DMS 273 treated with DMSO at 0.1 percent for 48 hours (cell line): Measurements from ENCODE around the gene STEEP1.

ENCODE experiments used
- DNase-seq: peaks from one replicate; lab custom pipeline; 2025; lab: John Stamatoyannopoulos, UW

Gene STEEP1

DNA sequence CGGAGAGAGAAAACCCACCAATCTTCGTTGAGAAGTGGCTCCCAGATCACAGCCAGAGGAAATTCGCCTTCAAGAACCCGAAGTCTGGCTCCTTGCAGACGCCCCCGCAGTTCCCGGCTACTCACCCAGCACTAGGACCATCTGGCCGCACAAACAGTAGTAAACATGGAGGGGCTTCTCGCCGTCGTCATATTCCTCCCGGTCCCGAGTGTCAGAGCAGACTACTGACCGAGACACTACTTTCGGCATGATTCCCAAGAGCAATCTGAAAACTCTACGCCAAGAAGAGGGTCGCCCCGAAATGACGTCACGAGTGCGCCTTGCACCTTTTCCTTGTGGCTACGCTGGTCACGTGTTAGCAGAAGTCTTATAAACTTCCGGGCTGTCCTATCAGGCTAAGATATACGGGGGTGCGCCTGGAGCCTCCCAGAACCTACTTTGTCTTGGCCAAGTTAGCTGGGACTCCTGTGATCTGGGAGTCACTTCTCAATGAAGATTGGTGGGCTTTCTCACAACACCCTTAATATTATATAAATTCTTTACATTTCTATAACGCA lies at the start of gene STEEP1:
TSS of gene STEEP1 (minus strand) at position 303 of the 557 bp plus-strand sequence. CDS start at position 249, 54 bp downstream.
- peak; percentile 94 for DNase-seq

- no peak for DNase-seq
These were observed 49.6 kb upstream of the STEEP1 start for GRCh38 chrX:119614776-119615175.

- no peak for DNase-seq
These were observed 41.8 kb upstream of the STEEP1 start for GRCh38 chrX:119607018-119607389.

DNA sequence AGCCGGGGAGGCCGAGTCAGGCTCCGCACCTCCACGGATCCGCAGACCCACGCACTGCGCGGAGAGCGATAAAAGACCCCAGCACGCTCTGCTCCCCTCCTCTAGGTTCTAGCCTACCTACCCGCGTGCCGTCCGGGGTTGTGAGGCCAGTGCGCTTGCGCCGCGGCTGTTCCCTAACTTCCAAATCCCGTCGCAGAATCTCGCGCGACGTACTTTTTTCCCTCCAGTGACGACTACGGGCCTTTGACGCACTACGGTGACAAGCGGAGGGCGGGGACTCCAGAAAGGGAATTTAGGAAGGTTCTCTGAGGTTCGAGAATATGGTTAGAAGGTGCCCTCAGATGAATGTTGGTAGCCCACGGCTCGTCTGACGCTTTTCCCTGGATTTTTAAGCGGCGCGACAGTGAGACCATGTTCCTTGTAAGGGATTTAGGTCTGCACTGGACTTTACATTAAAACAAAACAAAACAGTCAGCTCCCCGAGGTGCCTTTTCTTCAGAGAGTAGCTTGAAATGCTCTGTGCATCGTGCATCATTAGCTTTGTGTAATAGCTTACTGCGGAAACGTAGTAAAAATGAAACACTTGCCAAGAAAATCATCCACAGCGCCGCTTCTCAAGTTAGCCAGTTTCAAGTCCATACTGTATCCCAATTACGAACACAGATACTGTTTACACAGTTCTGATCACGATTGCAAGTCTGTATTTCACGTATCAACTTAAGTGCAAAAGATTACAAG lies 41.2 kb upstream of the STEEP1 start, which contains the start of gene NKRF:
TSS of gene NKRF (minus strand) at position 145 of the 738 bp plus-strand sequence.
- peak; percentile 74 for DNase-seq

- no peak for DNase-seq
These were observed 40.5 kb upstream of the STEEP1 start for GRCh38 chrX:119605464-119606279.

- no peak for DNase-seq
These were observed 39.7 kb upstream of the STEEP1 start for GRCh38 chrX:119604766-119605463.

GRCh38 chrX:119602701-119603255 lies 37.6 kb upstream of the STEEP1 start:
- DNase-seq, result no peak

DNA sequence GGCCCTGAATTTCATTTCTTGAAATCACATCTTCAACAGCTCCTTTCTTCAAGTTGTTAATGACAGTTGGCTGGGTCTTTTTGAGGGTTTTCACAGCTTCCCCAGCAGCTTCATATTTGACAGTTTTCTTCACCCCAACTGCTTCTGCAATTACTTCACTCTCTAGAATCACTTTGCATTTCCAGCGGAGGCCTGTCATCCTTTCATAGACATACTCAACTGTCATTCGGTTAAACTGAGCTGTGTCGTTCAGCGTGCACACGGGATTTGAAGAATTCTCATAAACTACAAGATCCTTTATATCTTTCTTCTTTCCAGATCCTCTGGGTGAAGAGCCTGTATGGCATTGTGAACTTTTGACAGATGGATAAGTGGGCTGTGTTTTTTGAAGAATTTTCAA lies 24.6 kb upstream of the STEEP1 start:
- no peak for DNase-seq

GRCh38 chrX:119583431-119584059 lies 18.3 kb upstream of the STEEP1 start:
- DNase-seq, result no peak

GRCh38 chrX:119579414-119579813 lies 14.2 kb upstream of the STEEP1 start:
- no peak for DNase-seq

DNA sequence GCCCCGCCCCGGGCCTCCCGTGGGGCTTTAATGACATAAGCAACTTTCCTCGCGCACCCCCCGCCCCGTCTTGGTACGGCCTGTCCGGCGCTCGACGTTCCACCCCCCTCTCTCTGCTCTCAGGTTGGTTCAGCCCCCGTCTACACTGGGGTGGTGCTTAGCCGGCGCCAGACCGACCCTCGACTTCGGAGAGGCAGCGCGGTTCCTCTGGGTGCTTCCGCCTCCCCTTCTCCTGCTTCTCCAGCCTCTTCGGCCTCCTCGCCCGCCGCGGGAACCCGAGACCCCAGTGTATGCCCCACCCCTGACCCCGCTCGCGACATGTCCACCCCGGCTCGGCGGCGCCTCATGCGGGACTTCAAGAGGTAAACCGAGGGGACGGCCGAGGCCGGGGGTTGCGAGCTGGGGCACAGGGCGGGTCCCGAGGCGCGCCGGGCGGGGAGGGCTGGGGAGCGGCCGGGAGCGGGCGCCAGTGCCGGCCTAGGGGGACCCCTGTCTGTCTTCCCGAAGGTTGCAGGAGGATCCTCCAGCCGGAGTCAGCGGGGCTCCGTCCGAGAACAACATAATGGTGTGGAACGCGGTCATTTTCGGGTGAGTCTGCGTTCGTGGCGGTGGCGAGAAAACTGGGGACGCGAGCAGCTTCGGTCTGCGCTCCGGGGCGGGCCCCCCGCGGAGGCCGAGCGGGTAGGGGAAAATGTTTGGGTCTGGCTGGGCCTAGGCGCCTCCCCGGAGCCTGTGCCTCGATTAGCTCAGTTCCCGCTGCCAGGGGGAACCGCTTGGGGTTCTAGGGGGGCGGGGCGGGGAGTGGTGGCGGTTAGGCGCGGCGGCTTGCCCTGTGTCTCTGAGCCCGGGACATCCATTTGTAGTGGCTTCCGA lies 9.4 kb upstream of the STEEP1 start, which contains the start of gene UBE2A:
TSS of gene UBE2A (plus strand) at position 170 of the 873 bp plus-strand sequence. CDS start at position 319, 149 bp downstream.
- DNase-seq, result peak; percentile 81

DNA sequence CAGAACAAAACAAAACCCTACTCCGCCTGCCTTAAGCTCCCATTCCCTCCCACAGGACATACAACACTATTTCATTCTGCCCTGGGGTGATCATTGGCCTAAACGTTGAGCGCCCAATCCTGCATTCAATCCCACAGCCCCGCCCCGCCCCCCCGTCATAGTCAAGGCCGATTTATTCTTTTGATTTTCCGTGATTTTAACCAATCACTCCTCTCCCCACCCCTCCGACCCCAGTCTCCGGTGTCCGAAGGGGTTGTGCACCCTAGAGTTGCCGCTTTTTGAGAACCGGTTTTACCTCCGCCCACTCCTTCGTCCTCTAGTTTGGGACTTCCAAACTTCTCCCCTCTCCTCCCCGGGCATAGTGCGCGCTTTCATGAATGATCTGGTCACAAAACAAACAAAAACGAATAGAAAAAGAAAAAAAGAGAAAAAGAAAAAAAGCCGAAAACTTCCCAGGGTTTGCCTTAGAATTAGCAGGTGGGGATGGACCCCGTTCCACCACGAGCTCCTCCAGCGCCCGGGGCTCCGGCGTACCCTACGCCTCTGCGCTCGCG lies 8.7 kb upstream of the STEEP1 start:
- peak; percentile 42 for DNase-seq

GRCh38 chrX:119573222-119573621 lies 8.0 kb upstream of the STEEP1 start:
- DNase-seq, result no peak

DNA sequence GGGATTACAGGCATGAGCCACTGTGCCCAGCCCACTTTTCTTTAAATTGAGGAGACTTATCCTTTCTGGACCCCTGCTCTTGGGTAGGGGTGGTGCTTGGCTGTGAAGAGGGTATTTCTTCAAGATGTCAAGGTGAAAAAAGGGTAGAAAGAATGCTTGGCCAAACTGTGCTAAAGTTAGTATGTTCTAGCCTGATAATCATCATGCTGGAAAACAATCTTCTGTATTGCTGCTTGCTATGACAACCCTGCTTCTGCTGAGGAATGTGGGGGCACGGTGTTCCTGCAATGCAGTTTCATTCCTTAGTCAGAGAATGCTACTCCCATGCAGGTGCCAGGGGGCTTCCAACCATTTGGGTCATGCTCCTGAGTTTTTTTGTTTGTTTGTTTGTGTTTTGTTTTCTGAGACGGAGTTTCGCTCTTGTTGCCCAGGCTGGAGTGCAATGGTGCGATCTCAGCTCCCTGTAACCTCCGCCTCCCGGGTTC lies 5.2 kb upstream of the STEEP1 start:
- no peak for DNase-seq

DNA sequence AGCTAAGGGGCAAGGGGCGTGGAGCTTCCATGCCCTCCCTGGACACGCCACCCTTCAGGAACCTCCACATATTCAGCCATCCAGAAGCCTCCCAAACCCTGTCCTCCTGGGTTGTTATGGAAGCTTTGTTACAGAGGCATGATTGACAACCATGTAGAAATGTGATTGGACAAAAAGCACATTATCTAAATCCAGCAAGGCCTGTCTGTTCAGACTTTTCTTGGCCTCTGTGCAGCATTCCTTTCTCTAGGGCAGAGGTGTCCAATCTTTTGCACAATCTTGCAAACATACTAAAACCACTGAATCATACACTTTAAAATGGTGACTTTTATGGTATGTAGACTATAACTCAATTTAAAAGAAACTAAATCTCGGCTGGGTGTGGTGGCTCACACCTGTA lies 12.7 kb downstream of the STEEP1 start:
- DNase-seq, result no peak

DNA sequence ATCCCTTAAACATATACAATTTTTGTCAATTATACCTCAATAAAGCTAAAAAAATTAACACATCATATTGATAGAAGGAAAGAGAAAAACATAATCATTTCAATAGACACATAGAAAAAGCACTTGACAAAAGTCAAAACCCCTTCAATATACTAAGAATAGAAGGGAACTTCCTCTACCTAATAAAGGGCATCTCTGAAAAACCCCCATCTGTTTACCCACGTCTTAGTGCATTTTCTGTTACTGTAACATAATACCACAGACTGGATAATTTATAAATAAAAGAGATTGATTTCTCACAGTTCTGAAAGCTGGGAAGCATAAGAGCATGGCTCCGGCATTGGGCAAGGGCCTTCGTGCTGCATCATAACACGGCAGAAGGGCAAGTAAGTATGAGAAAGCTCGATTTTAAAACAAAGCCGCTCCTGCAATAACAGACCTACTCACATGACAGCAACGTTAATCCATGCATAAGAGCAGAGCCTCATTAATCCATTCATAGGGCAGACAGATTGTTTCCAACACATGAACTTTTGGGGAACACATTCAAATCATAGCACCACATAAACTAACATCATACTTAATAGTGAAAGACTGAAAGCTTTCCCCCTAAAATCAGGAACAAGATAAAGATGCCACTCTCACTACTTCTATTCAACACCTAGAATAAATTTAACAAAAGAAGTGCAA lies 15.7 kb downstream of the STEEP1 start:
- DNase-seq, result no peak

GRCh38 chrX:119541188-119541587 lies 24.0 kb downstream of the STEEP1 start:
- DNase-seq, result no peak

- DNase-seq, result no peak
These were observed 25.3 kb downstream of the STEEP1 start for GRCh38 chrX:119539872-119540271.

DNA sequence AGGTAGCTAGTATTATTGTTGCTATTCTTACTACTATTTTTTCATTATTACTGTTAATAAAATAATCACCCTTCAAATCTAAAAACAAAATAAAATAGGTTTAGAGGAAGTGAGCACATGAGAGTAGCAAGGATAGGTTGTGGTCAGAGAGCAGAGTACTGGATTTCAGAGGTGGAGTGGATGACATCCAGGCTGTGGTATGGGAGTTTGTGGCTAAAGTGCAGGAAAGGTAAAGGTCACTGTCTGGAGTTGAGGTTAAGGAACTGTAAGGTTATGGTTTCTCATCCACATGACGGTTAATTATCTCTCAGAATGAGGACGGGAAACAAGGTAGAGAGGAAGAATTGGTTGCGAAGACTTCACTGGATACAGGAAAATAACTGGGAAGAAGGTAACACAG lies 27.7 kb downstream of the STEEP1 start:
- no peak for DNase-seq
